Retina (tissue), 1 donor: ENCODE results near the gene BLOC1S1.

ENCODE experiments used
- DNase-seq: peaks from one replicate; pipeline ENCODE4 v3.0.0-alpha.2; 2016

Gene BLOC1S1

GRCh38 chr12:55715833-55716581 is at the start of gene BLOC1S1:
BLOC1S1 (plus strand) TSS chr12:55716046; CDS start chr12:55716052, 6 bp downstream.
- DNase-seq: peak; percentile 97

- no peak for DNase-seq
Measured at GRCh38 chr12:55666508-55666907, 49.3 kb upstream of the BLOC1S1 start.

GRCh38 chr12:55670276-55670675 is 45.6 kb upstream of the BLOC1S1 start:
- DNase-seq: no peak

- no peak for DNase-seq
Measured at GRCh38 chr12:55671746-55672145, 44.1 kb upstream of the BLOC1S1 start.

GRCh38 chr12:55673638-55674037 is 42.2 kb upstream of the BLOC1S1 start:
- no peak for DNase-seq

GRCh38 chr12:55675666-55676065 is 40.2 kb upstream of the BLOC1S1 start:
- no peak for DNase-seq

- no peak for DNase-seq
Measured at GRCh38 chr12:55676707-55677106, 39.1 kb upstream of the BLOC1S1 start.

- DNase-seq: no peak
Measured at GRCh38 chr12:55679691-55680090, 36.2 kb upstream of the BLOC1S1 start.

GRCh38 chr12:55681142-55682077 is 34.4 kb upstream of the BLOC1S1 start:
- DNase-seq: peak; percentile 67

- no peak for DNase-seq
Measured at GRCh38 chr12:55682087-55682796, 33.6 kb upstream of the BLOC1S1 start.

- DNase-seq: no peak
Measured at GRCh38 chr12:55683676-55684075, 32.2 kb upstream of the BLOC1S1 start.

- DNase-seq: no peak
Measured at GRCh38 chr12:55684761-55685370, 31.0 kb upstream of the BLOC1S1 start.

GRCh38 chr12:55685671-55686070 is 30.2 kb upstream of the BLOC1S1 start:
- no peak for DNase-seq

GRCh38 chr12:55686366-55687010 is 29.4 kb upstream of the BLOC1S1 start:
- no peak for DNase-seq

- DNase-seq: no peak
Measured at GRCh38 chr12:55687746-55688145, 28.1 kb upstream of the BLOC1S1 start.

- DNase-seq: no peak
Measured at GRCh38 chr12:55688716-55689655, 26.9 kb upstream of the BLOC1S1 start.

GRCh38 chr12:55692631-55693322 is 23.1 kb upstream of the BLOC1S1 start:
- no peak for DNase-seq

- DNase-seq: no peak
Measured at GRCh38 chr12:55693323-55694187, 22.3 kb upstream of the BLOC1S1 start.

- no peak for DNase-seq
Measured at GRCh38 chr12:55694188-55694515, 21.7 kb upstream of the BLOC1S1 start.

- DNase-seq: no peak
Measured at GRCh38 chr12:55694651-55695050, 21.2 kb upstream of the BLOC1S1 start.
